Measurements from ENCODE around the gene MTERF4. TPM values are rescaled to one million over a fixed set of nuclear protein-coding genes. Genes with fewer than 3 reads are reported as not detected.
A peak's percentile ranks its signal among the peaks of the same experiment; 100 is the strongest.

Gene MTERF4
- total and polyA plus RNA-seq, 2 of the 13 experiments (the other 11 are each of a cell fraction or from before 2014, with no cell fraction given) = 50.5 to 59.8 TPM

- TF ChIP-seq ZNF350 (CRISPR knock-in tag; IDR thresholded peaks at IDR 0.05; ENCODE audit: borderline replicate concordance, low read depth) (peak; percentile 100), PHF5A (CRISPR knock-in tag; IDR thresholded peaks at IDR 0.05; ENCODE audit: low read depth, unreplicated experiment) (peak; percentile 99), ZFX (CRISPR knock-in tag; IDR thresholded peaks at IDR 0.05; ENCODE audit: low read depth) (peak; percentile 99), ZMAT5 (CRISPR knock-in tag; IDR thresholded peaks at IDR 0.05; ENCODE audit: borderline replicate concordance, low read depth) (no peak), AKNA (CRISPR knock-in tag; IDR thresholded peaks at IDR 0.05; ENCODE audit: borderline replicate concordance) (no peak), ZNF788 (CRISPR knock-in tag; IDR thresholded peaks at IDR 0.05; ENCODE audit: borderline replicate concordance) (peak; percentile 100), ZFP36L1 (CRISPR knock-in tag; IDR thresholded peaks at IDR 0.05) (no peak), SATB2 (CRISPR knock-in tag; IDR thresholded peaks at IDR 0.05) (peak; percentile 87), CEBPG (CRISPR knock-in tag; IDR thresholded peaks at IDR 0.05) (peak; percentile 74), ZFYVE20 (CRISPR knock-in tag; IDR thresholded peaks at IDR 0.05; ENCODE audit: borderline replicate concordance, low read depth) (peak; percentile 97), ZMYM4 (CRISPR knock-in tag; IDR thresholded peaks at IDR 0.05) (peak; percentile 94), EED (CRISPR knock-in tag; IDR thresholded peaks at IDR 0.05) (peak; percentile 85), ZBTB8A (CRISPR knock-in tag; IDR thresholded peaks at IDR 0.05; ENCODE audit: borderline replicate concordance, low read depth) (no peak; the same call in 1 of the 2 replicates), FIP1L1 (IDR thresholded peaks at IDR 0.05; ENCODE audit: borderline replicate concordance, insufficient read depth, low read depth, low read length) (peak; percentile 93; the same call in 1 of the 2 replicates), ZBTB14 (CRISPR knock-in tag; IDR thresholded peaks at IDR 0.05) (peak; percentile 87), ZNF232 (CRISPR knock-in tag; IDR thresholded peaks at IDR 0.05; ENCODE audit: borderline replicate concordance) (peak; percentile 88; the same call in 1 of the 2 replicates), RFX1 (IDR thresholded peaks at IDR 0.05) (no peak), ZNF230 (CRISPR knock-in tag; IDR thresholded peaks at IDR 0.05) (peak; percentile 83; the same call in 1 of the 2 replicates), REPIN1 (CRISPR knock-in tag; IDR thresholded peaks at IDR 0.05; ENCODE audit: borderline replicate concordance, low read depth) (peak; percentile 99), ZNF782 (CRISPR knock-in tag; IDR thresholded peaks at IDR 0.05; ENCODE audit: borderline replicate concordance) (peak; percentile 93), SALL2 (CRISPR knock-in tag; IDR thresholded peaks at IDR 0.05) (peak; percentile 99), NBN (conservative IDR thresholded peaks at IDR 0.05) (no peak), DPF2 (CRISPR knock-in tag; IDR thresholded peaks at IDR 0.05; ENCODE audit: borderline replicate concordance, low read depth) (no peak; the same call in 1 of the 2 replicates), SAFB2 (CRISPR knock-in tag; IDR thresholded peaks at IDR 0.05; ENCODE audit: borderline replicate concordance, low read depth) (peak; percentile 100), ZKSCAN8 (CRISPR knock-in tag; IDR thresholded peaks at IDR 0.05; ENCODE audit: borderline replicate concordance) (peak; percentile 97)
Observed at GRCh38 chr2:241102239-241102803, at the start of gene MTERF4 (continued).
